RPMI7951 (cell line): ENCODE results near the gene MFAP5. TPM values are rescaled to one million over a fixed set of nuclear protein-coding genes. Genes with fewer than 3 reads are reported as not detected.
"Not testable (repeated sequence)": the region's sequence is repeated elsewhere in the genome, so short reads cannot be mapped to it uniquely, and the experiment has no call there.

Experiments used
- DNase-seq: peaks from one replicate; pipeline ENCODE4 v3.0.0-alpha.2; 2012; ENCODE audit warnings: low read depth
- total RNA-seq: library from RNA; depleted of rRNA; stranded (reverse); fragments of >200 nt; shearing (Covaris generic); gene quantifications from 2 replicates; pipeline ENCODE4 v1.2.3, GENCODE V29; 2014; rRNA removed

The MFAP5 gene
- total RNA-seq, 1 experiment from 2014 or later: not detected

GRCh38 chr12:8629486-8630033, 33.1 kb downstream of the MFAP5 start:
- DNase-seq: peak; percentile 31

GRCh38 chr12:8628731-8629130, 33.9 kb downstream of the MFAP5 start:
- no peak for DNase-seq

GRCh38 chr12:8624750-8625149, 37.9 kb downstream of the MFAP5 start:
- DNase-seq: not testable (repeated sequence)

- no peak for DNase-seq
These were observed 40.0 kb downstream of the MFAP5 start for GRCh38 chr12:8622646-8623045.

GRCh38 chr12:8615206-8615605, 47.4 kb downstream of the MFAP5 start:
- no peak for DNase-seq

- not testable (repeated sequence) for DNase-seq
These were observed 48.7 kb downstream of the MFAP5 start for GRCh38 chr12:8613881-8614280.

GRCh38 chr12:8612629-8613028, 50.0 kb downstream of the MFAP5 start, which contains the start of gene AICDA:
Gene AICDA (minus strand): TSS chr12:8612859. CDS start chr12:8612767, 92 bp downstream.
- DNase-seq: no peak

- DNase-seq: peak; percentile 26
These were observed 53.5 kb downstream of the MFAP5 start for GRCh38 chr12:8609061-8609570.

GRCh38 chr12:8606890-8607289, 55.7 kb downstream of the MFAP5 start:
- DNase-seq: no peak

- no peak for DNase-seq
These were observed 57.6 kb downstream of the MFAP5 start for GRCh38 chr12:8605057-8605456.

- DNase-seq: no peak
These were observed 58.8 kb downstream of the MFAP5 start for GRCh38 chr12:8603856-8604255.

GRCh38 chr12:8603286-8603685, 59.3 kb downstream of the MFAP5 start:
- no peak for DNase-seq

- DNase-seq: no peak
These were observed 66.1 kb downstream of the MFAP5 start for GRCh38 chr12:8596561-8596960.

Other genes starting within 250 kb of the MFAP5 start
- not detected in 2 replicates for gene CLEC6A, start 206.9 kb downstream of the MFAP5 start, total RNA-seq
- gene CLEC4D, start 149.3 kb downstream of the MFAP5 start, total RNA-seq: not detected in 2 replicates
- not detected in 2 replicates for gene CLEC4E, start 121.9 kb downstream of the MFAP5 start, total RNA-seq
- not detected in 2 replicates for gene AICDA, start 50.0 kb downstream of the MFAP5 start, total RNA-seq
- 9.9 and 10.2 TPM in 2 replicates for gene RIMKLB, start 35.2 kb upstream of the MFAP5 start, total RNA-seq
- gene A2ML1, start 159.8 kb upstream of the MFAP5 start, total RNA-seq: not detected in 2 replicates